Endothelial cell of umbilical vein (primary cell): ENCODE measurements around the gene CDCA3.

Experiments used
- CTCF ChIP-seq, 2 donors: IDR thresholded peaks; 1 replicate in 1 of 2; 2 replicates in 1 of 2; pipeline ENCODE4 v1.5.1; 2011; ENCODE audit warnings: low read length in 2 of 2, mild to moderate bottlenecking in 2 of 2, moderate library complexity in 2 of 2, control low read depth in 1 of 2, inconsistent platforms in 1 of 2, low read depth in 1 of 2; ENCODE audit not compliant: insufficient read depth in 1 of 2; ENCODE audit errors: extremely low read depth in 1 of 2
- EZH2 ChIP-seq: IDR thresholded peaks from 2 replicates; pipeline ENCODE4 v1.6.1; 2012; ENCODE audit warnings: borderline replicate concordance, low read depth, mild to moderate bottlenecking, moderate library complexity, low read length, inconsistent platforms; ENCODE audit not compliant: severe bottlenecking
- MAX ChIP-seq: IDR thresholded peaks from 2 replicates; pipeline ENCODE4 v1.6.1; 2011; ENCODE audit not compliant: insufficient read depth, insufficient read length
- POLR2A ChIP-seq: IDR thresholded peaks from 2 replicates; pipeline ENCODE4 v1.6.1; 2012; ENCODE audit warnings: low read depth, mild to moderate bottlenecking, control low read depth, low read length

GRCh38 chr12:6830999-6831398 is 20.1 kb downstream of the CDCA3 start:
- TF ChIP-seq CTCF (IDR thresholded peaks at IDR 0.05; ENCODE audit: extremely low read depth in 1 of 2, insufficient read depth in 1 of 2, low read depth in 1 of 2, low read length in 2 of 2) (no peak), POLR2A (no peak), MAX (no peak), EZH2 (no peak)
